HG03139 (cell line): Measurements from ENCODE around the gene XAGE3.
"Not testable (repeated sequence)": the region's sequence is repeated elsewhere in the genome, so short reads cannot be mapped to it uniquely, and the experiment has no call there.

Experiments used
- ATAC-seq: cut with Tn5 transposase; IDR thresholded peaks from one replicate; pipeline ENCODE4 v1.9.1; 2021; ENCODE audit not compliant: unreplicated experiment

The XAGE3 gene

GRCh38 chrX:52867610-52868348 lies at the start of gene XAGE3:
Gene XAGE3, minus strand, starts transcription at chrX:52868083. Its CDS starts 950 bp downstream, at chrX:52867133.
- ATAC-seq, result no peak

- ATAC-seq, result not testable (repeated sequence)
Measured at GRCh38 chrX:52914704-52915103, 46.8 kb upstream of the XAGE3 start.

GRCh38 chrX:52913681-52914080 lies 45.8 kb upstream of the XAGE3 start:
- ATAC-seq, result not testable (repeated sequence)

GRCh38 chrX:52909313-52909969 lies 41.6 kb upstream of the XAGE3 start:
- ATAC-seq, result not testable (repeated sequence)

GRCh38 chrX:52907900-52908299 lies 40.0 kb upstream of the XAGE3 start:
- ATAC-seq, result not testable (repeated sequence)

GRCh38 chrX:52907137-52907536 lies 39.3 kb upstream of the XAGE3 start:
- ATAC-seq, result not testable (repeated sequence)

- ATAC-seq, result not testable (repeated sequence)
Measured at GRCh38 chrX:52906072-52906471, 38.2 kb upstream of the XAGE3 start.

GRCh38 chrX:52905531-52905930 lies 37.6 kb upstream of the XAGE3 start:
- not testable (repeated sequence) for ATAC-seq

- ATAC-seq, result peak; percentile 73
Measured at GRCh38 chrX:52896855-52897709, 29.2 kb upstream of the XAGE3 start, which contains the start of gene FAM156B. Gene FAM156B, plus strand, starts transcription at chrX:52897330. Its CDS starts 9,896 bp downstream, at chrX:52907226.

GRCh38 chrX:52896438-52896837 lies 28.6 kb upstream of the XAGE3 start:
- not testable (repeated sequence) for ATAC-seq

GRCh38 chrX:52888090-52888489 lies 20.2 kb upstream of the XAGE3 start:
- ATAC-seq, result not testable (repeated sequence)

GRCh38 chrX:52887459-52887858 lies 19.6 kb upstream of the XAGE3 start:
- ATAC-seq, result not testable (repeated sequence)

- not testable (repeated sequence) for ATAC-seq
Measured at GRCh38 chrX:52876386-52876785, 8.5 kb upstream of the XAGE3 start.

- not testable (repeated sequence) for ATAC-seq
Measured at GRCh38 chrX:52875436-52875835, 7.6 kb upstream of the XAGE3 start.

GRCh38 chrX:52874661-52875060 lies 6.8 kb upstream of the XAGE3 start:
- ATAC-seq, result no peak

GRCh38 chrX:52873825-52874224 lies 5.9 kb upstream of the XAGE3 start:
- ATAC-seq, result not testable (repeated sequence)

- ATAC-seq, result no peak
Measured at GRCh38 chrX:52870046-52870445, 2.2 kb upstream of the XAGE3 start.

- no peak for ATAC-seq
Measured at GRCh38 chrX:52865343-52865998, 2.4 kb downstream of the XAGE3 start.

- not testable (repeated sequence) for ATAC-seq
Measured at GRCh38 chrX:52856991-52857525, 10.8 kb downstream of the XAGE3 start.

GRCh38 chrX:52852110-52852860 lies 15.6 kb downstream of the XAGE3 start:
- ATAC-seq, result no peak
